Measurements from ENCODE around the gene AATF.

Gene AATF

GRCh38 chr17:37086334-37086733, 137.6 kb downstream of the AATF start:
- no peak for DNase-seq

GRCh38 chr17:37086948-37087347, 138.2 kb downstream of the AATF start:
- DNase-seq: no peak

GRCh38 chr17:37087683-37088082, 138.9 kb downstream of the AATF start:
- DNase-seq: no peak

DNA sequence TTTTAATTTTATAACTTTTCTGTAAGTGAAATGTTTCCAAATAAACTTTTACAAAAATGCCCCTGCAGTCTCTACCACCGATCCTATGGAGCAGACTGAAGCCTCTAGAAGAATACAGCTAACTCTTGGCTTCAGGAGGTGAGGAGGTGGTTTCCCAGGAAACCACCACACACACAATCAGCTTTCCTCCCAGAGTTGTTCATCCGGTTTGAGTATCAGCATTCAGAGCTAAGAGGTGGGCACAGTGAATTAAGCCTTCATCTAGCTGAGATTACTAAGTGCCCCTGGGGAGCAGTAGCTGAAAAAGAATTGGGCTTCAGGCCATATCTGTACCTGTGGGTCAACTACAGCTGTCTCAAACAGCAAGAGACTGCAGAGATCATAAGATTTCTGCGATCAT, 139.7 kb downstream of the AATF start:
- DNase-seq: no peak

- DNase-seq: no peak
These were observed 140.2 kb downstream of the AATF start for GRCh38 chr17:37088913-37089312.

- no peak for DNase-seq
These were observed 141.2 kb downstream of the AATF start for GRCh38 chr17:37089956-37090355.

DNA sequence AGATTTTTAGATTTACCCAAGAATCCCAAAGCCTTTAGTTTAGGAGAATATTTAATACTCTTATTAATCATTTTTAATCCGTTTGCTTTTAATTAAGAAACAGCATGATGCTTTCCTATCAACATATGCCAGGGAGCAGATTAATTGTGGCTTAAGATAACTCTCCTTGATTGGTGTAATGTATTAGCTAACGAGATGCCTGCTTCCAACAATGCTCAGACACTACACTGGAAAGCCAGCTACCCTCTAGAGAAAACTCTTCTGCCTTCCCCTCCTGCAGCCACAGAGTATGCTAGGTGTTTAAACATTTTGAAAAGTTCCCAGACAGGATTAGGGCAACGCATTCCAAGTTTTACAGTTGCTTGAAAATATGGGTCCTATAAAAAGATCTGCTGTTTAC, 142.2 kb downstream of the AATF start:
- no peak for DNase-seq

- DNase-seq: no peak
These were observed 143.3 kb downstream of the AATF start for GRCh38 chr17:37092071-37092470.

DNA sequence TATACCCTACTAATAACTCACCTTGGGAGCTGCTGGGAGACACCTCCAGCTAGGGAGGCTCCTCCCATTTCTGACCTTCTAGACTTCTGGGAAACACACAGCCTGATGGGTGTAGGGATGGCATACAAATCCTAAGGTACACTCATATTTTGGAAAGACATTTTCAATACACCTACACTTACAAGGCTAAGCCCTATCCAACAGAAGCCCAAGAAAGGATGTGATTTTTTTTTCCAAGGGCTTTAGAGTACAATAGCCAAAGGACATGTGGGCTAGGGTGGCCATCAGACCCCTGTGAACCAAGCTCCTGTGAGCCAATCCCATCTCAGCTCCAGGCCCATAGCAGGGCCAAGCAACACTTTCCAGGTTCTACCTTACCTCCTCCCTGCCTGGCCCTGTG, 143.9 kb downstream of the AATF start:
- no peak for DNase-seq

- no peak for DNase-seq
These were observed 145.6 kb downstream of the AATF start for GRCh38 chr17:37094391-37094790.

GRCh38 chr17:37096071-37096470, 147.3 kb downstream of the AATF start:
- DNase-seq: no peak

GRCh38 chr17:37097154-37097553, 148.4 kb downstream of the AATF start:
- DNase-seq: no peak

GRCh38 chr17:37098152-37098551, 149.4 kb downstream of the AATF start:
- no peak for DNase-seq

- no peak for DNase-seq
These were observed 150.3 kb downstream of the AATF start for GRCh38 chr17:37098910-37099664.

DNA sequence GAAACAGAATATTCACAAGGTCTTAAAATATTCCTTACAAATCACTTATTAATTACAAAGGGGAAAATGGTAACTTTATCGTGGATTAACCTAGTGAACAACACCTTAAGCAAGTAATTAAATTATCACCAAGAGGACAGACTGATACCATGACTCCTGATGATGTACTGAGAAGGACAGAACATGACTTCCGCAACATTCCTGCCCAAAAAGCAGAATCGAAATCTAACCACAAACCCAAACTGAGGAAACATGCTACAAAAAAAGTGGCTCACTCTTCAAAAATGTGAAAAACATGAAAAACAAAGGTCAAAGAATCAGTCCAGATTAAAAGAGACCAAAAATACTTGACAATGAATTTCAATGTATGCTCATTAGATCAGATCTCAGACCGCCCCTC, 151.5 kb downstream of the AATF start:
- no peak for DNase-seq

DNA sequence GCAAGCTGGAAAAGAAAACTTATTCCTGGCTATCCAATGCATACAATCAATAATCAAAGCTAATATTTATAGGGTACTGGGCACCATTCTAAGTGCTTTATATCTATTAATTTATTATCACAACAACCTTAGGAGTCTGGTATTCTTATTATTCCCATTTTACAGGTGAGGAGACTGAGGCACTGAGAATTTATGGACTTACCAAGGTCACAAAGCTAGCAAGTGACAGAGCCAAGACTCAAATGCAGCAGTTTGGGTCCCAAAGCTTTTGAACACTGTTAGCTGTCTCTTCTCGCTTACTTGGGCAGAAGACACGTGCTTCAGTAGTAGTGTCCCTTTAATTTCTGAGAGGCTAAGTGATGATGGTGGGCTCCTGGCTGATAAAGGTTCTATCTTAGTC, 152.6 kb downstream of the AATF start:
- no peak for DNase-seq

DNA sequence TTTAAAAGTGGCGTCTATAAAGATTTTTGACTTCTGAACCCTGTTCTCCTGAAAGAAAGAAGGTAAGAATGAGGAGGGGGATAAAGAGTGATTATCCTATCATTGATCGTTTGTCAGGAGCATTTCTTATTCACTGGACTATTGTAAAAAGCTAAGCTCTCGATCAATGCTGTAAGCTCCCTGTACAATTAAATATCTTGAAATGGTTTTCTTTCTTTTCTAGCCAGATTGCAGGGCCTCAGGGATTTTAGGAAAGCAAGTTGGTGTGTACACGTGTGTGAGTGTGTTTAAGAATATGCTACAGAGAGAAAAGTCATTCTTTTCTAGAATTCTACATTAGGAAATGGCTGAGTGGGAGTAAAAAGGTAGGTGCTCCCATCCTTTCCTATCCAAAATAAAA, 154.5 kb downstream of the AATF start:
- DNase-seq: no peak

GRCh38 chr17:37106049-37106448, 157.3 kb downstream of the AATF start:
- no peak for DNase-seq
